ENCODE measurements around the gene DPYD.

The DPYD gene

DNA sequence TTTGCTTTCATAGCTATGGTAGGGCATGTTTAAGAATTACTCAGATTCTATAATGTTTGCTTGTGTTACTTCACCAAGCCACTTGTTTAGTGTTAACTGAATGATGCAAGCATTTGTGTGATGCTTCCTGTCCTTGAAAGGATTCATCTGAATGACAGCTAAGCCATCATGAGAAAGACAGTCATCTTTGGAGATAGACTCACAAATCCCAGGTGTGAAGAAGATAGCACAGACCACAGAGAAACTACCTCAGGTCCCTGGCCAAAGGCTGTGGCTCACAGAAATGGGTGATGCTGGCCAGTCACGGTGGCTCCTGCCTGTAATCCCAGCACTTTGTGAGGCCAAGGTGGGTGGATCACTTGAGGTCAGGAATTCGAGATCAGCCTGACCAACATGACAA is 321.4 kb downstream of the DPYD start:
- H3K36me3 ChIP-seq (ENCODE audit: control insufficient read depth, insufficient read depth, low read length), result no peaks in the 10 kb centered on the region
- TF ChIP-seq, protein P1, sequence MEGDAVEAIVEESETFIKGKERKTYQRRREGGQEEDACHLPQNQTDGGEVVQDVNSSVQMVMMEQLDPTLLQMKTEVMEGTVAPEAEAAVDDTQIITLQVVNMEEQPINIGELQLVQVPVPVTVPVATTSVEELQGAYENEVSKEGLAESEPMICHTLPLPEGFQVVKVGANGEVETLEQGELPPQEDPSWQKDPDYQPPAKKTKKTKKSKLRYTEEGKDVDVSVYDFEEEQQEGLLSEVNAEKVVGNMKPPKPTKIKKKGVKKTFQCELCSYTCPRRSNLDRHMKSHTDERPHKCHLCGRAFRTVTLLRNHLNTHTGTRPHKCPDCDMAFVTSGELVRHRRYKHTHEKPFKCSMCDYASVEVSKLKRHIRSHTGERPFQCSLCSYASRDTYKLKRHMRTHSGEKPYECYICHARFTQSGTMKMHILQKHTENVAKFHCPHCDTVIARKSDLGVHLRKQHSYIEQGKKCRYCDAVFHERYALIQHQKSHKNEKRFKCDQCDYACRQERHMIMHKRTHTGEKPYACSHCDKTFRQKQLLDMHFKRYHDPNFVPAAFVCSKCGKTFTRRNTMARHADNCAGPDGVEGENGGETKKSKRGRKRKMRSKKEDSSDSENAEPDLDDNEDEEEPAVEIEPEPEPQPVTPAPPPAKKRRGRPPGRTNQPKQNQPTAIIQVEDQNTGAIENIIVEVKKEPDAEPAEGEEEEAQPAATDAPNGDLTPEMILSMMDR (IDR thresholded peaks at IDR 0.05; ENCODE audit: insufficient read depth, low read length, poor library complexity, severe bottlenecking), result no peak
- DNase-seq (ENCODE audit: extremely low read depth, insufficient read length), result no peak
- no peaks in the 10 kb centered on the region for H3K27me3 ChIP-seq (replicated peaks; ENCODE audit: control insufficient read depth, insufficient read depth, low read length)
- H3K4me3 ChIP-seq (replicated peaks; ENCODE audit: low read depth, low read length), result no peak overlapping the region

DNA sequence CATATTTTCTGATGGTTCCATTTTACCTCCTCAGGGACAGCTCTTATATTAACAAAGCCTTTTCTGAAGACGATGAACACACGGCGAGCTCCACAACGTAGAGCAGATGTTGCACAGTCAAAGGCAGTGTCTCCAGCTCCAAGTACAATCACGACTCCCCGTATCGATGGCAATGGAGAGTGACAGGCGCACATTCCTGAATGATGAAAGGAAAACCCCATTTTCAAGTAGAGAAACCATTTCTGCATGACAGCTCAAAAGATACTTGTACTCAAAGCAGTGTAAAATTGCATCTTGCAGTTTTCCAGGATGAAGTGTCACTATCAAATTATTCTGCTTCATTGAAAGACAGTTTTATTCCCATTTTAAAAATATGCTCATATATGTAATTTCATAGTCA is 327.6 kb downstream of the DPYD start:
- no peaks in the 10 kb centered on the region for H3K36me3 ChIP-seq (ENCODE audit: control insufficient read depth, insufficient read depth, low read length)

DNA sequence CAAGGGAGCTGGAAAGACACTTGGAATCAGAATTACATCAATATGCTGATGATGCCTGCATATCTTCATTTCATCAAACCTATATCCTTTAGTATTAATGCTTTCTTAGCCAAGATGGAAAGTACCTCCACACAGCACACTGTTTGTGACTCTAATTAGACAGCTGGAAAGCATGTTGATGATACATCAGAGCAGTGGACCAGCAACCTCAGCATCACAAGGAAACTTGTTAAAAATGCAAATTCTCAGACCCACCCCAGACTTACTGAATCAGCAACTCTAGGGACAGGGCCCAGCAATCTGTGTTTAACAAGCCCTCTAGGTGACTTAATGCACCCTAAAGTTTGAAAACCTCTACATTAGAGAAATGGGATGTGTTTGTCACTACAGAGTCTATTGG is 332.1 kb downstream of the DPYD start:
- no peak for DNase-seq (ENCODE audit: extremely low read depth, insufficient read length)

More for the DNA sequence above, 327.6 kb downstream of the DPYD start:
- TF ChIP-seq, protein P1 (IDR thresholded peaks at IDR 0.05; ENCODE audit: insufficient read depth, low read length, poor library complexity, severe bottlenecking), result no peak
- no peak for DNase-seq (ENCODE audit: extremely low read depth, insufficient read length)
- Histone ChIP-seq H3K4me3 (replicated peaks; ENCODE audit: low read depth, low read length) (no peak overlapping the region), H3K27me3 (replicated peaks; ENCODE audit: control insufficient read depth, insufficient read depth, low read length) (no peaks in the 10 kb centered on the region)

DNA sequence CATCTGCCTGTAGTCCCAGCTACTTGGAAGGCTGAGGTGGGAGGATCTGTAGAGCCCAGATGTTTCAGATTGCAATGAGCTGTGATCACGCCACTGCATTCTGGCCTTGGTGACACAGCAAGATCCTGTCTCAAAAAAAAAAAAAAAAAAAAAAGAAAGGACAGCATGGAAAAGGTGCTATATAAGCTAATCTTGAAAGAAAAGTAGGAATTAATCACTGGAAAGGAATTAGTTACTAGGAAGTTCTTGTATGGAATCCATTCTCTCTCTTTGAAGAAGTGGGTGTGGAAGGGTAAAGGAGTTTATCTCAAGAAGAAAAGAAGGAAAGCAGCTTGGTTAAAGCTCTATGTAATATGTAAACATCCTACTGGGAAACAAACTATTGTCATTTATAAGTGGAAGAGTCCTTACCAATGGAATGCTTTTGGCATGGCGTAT is 339.2 kb downstream of the DPYD start:
- no peaks in the 10 kb centered on the region for H3K27me3 ChIP-seq (replicated peaks; ENCODE audit: control insufficient read depth, insufficient read depth, low read length)
- no peak for DNase-seq (ENCODE audit: extremely low read depth, insufficient read length)
- H3K36me3 ChIP-seq (ENCODE audit: control insufficient read depth, insufficient read depth, low read length), result no peaks in the 10 kb centered on the region
- H3K4me3 ChIP-seq (replicated peaks; ENCODE audit: low read depth, low read length), result no peak overlapping the region
- TF ChIP-seq, protein P1 (IDR thresholded peaks at IDR 0.05; ENCODE audit: insufficient read depth, low read length, poor library complexity, severe bottlenecking), result no peak

More for the DNA sequence above, 332.1 kb downstream of the DPYD start:
- no peak overlapping the region for H3K4me3 ChIP-seq (replicated peaks; ENCODE audit: low read depth, low read length)
- no peaks in the 10 kb centered on the region for H3K27me3 ChIP-seq (replicated peaks; ENCODE audit: control insufficient read depth, insufficient read depth, low read length)
- TF ChIP-seq, protein P1 (IDR thresholded peaks at IDR 0.05; ENCODE audit: insufficient read depth, low read length, poor library complexity, severe bottlenecking), result no peak
- H3K36me3 ChIP-seq (ENCODE audit: control insufficient read depth, insufficient read depth, low read length), result no peaks in the 10 kb centered on the region

DNA sequence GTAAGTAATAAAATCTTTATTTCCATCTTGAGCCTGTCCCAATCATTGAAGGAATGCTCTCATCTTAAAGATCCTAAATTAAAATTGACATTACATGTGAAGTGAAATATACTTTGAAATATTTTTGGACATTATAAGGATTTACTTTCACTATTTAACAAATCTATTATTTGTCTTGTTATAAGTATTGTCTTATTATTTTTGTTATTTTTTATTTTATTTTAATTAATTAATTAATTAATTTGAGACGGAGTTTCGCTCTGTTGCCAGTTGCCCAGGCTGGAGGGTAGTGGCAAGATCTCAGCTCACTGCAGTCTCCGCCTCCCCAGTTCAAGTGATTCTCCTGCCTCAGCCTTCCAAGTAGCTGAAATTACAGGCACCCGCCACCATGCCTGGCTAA is 343.2 kb downstream of the DPYD start:
- no peaks in the 10 kb centered on the region for H3K36me3 ChIP-seq (ENCODE audit: control insufficient read depth, insufficient read depth, low read length)
- TF ChIP-seq, protein P1 (IDR thresholded peaks at IDR 0.05; ENCODE audit: insufficient read depth, low read length, poor library complexity, severe bottlenecking), result no peak
- H3K27me3 ChIP-seq (replicated peaks; ENCODE audit: control insufficient read depth, insufficient read depth, low read length), result no peaks in the 10 kb centered on the region
- DNase-seq (ENCODE audit: extremely low read depth, insufficient read length), result no peak
- no peak overlapping the region for H3K4me3 ChIP-seq (replicated peaks; ENCODE audit: low read depth, low read length)

DNA sequence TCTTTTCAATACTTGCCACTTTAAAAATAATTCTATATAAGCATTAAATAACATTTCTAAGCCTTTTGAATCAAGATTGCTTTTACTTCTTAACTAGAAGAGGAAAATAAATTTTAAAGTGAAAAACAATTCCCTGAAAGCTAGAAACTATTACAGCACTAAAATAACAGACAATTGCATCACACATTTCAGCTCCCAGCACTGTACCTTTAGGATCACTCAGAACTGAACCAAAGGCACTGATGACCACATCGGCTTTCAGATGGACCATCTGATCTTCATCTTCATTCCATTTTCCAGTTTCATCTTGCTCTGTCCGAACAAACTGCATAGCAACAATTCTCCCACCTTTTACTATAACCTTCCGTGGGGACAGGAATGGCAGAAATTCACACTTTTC is 347.3 kb downstream of the DPYD start:
- TF ChIP-seq, protein P1 (IDR thresholded peaks at IDR 0.05; ENCODE audit: insufficient read depth, low read length, poor library complexity, severe bottlenecking), result no peak
- no peak for DNase-seq (ENCODE audit: extremely low read depth, insufficient read length)
- Histone ChIP-seq H3K27me3 (replicated peaks; ENCODE audit: control insufficient read depth, insufficient read depth, low read length) (no peaks in the 10 kb centered on the region), H3K4me3 (replicated peaks; ENCODE audit: low read depth, low read length) (no peak overlapping the region), H3K36me3 (ENCODE audit: control insufficient read depth, insufficient read depth, low read length) (no peaks in the 10 kb centered on the region)
